ENCODE measurements around the gene HOMEZ. TPM values are rescaled to one million over a fixed set of nuclear protein-coding genes. Genes with fewer than 3 reads are reported as not detected.

Gene HOMEZ
- total RNA-seq, 1 experiment from 2014 or later = 6.2 TPM

GRCh38 chr14:23245282-23245681 lies 40.6 kb downstream of the HOMEZ start:
- Mint-ChIP-seq H3K27ac (no peak overlapping the region), H3K4me3 (no peak overlapping the region), H3K9me3 (no peaks in the 10 kb centered on the region), H3K36me3 (ENCODE audit: insufficient read depth in 1 of 3, low read depth in 3 of 3) (no peaks in the 10 kb centered on the region), H3K27me3 (ENCODE audit: low read depth) (no peaks in the 10 kb centered on the region), H3K4me1 (peaks cover 4 to 5% of the 10 kb centered on the region in 2 experiments; a peak in 3 of 4 replicates)
- Histone ChIP-seq H3K79me2 (ENCODE audit: insufficient read depth, low read length) (no peaks in the 10 kb centered on the region), H2BK20ac (ENCODE audit: low read depth, low read length, poor library complexity, severe bottlenecking) (no peak overlapping the region), H3K79me1 (ENCODE audit: insufficient read depth, low read depth, low read length, poor library complexity, severe bottlenecking) (no peaks in the 10 kb centered on the region), H2BK120ac (ENCODE audit: low read depth, low read length, poor library complexity, severe bottlenecking) (no peak overlapping the region), H3K9me3 (ENCODE audit: control insufficient read depth, low read depth, low read length) (no peaks in the 10 kb centered on the region), H3K23ac (ENCODE audit: insufficient read length, low read depth, low read length) (no peak overlapping the region), H4K8ac (replicated peaks; ENCODE audit: insufficient read length, low read depth, low read length) (no peak overlapping the region), H4K91ac (ENCODE audit: insufficient read length, low read depth, low read length) (no peak overlapping the region), H3K9ac (ENCODE audit: extremely low read depth, insufficient read length, low read length) (no peak overlapping the region), H3K23me2 (ENCODE audit: insufficient read length, low read depth, low read length, poor library complexity, severe bottlenecking) (no peaks in the 10 kb centered on the region), H3K4me1 (ENCODE audit: insufficient read depth, low read length) (no peaks in the 10 kb centered on the region), H3K27ac (ENCODE audit: insufficient read length, low read depth, low read length) (no peak overlapping the region), H3K4me2 (ENCODE audit: insufficient read depth, insufficient read length, low read length) (no peak overlapping the region), H4K20me1 (ENCODE audit: control insufficient read depth, insufficient read depth, insufficient read length) (no peaks in the 10 kb centered on the region), H3K4ac (ENCODE audit: low read depth, low read length) (no peak overlapping the region), H2BK5ac (ENCODE audit: insufficient read length, low read length) (no peak overlapping the region), H2BK15ac (ENCODE audit: low read depth, low read length) (no peak overlapping the region), H3K56ac (ENCODE audit: insufficient read length, low read depth, low read length) (no peak overlapping the region), H3T11ph (ENCODE audit: low read length) (no peak overlapping the region), H2BK12ac (ENCODE audit: insufficient read length, low read depth, low read length) (no peak overlapping the region), H3K14ac (ENCODE audit: insufficient read depth, low read length) (no peak overlapping the region), H4K5ac (ENCODE audit: insufficient read length, low read depth, low read length) (no peak overlapping the region), H2AFZ (ENCODE audit: low read length) (no peak overlapping the region), H3K18ac (ENCODE audit: insufficient read length, low read depth, low read length) (no peak overlapping the region), H2AK5ac (ENCODE audit: insufficient read length, low read length) (no peak overlapping the region), H3K27me3 (ENCODE audit: insufficient read depth, low read length) (no peaks in the 10 kb centered on the region)
- DNase-seq = no peak
- no peak for TF ChIP-seq CTCF (conservative IDR thresholded peaks at IDR 0.05)
